NAMALWA (cell line): ENCODE results near the gene PTPRN2.

Source experiments
- DNase-seq: peaks from one replicate; pipeline ENCODE4 v3.0.0-alpha.2; 2015; ENCODE audit warnings: low spot score

Gene PTPRN2

GRCh38 chr7:157561816-157562410 is 1025.7 kb downstream of the PTPRN2 start:
- no peak for DNase-seq

- DNase-seq: no peak
Observed at GRCh38 chr7:157561523-157561785, 1026.2 kb downstream of the PTPRN2 start.

- DNase-seq: no peak
Observed at GRCh38 chr7:157560710-157561522, 1026.7 kb downstream of the PTPRN2 start.

GRCh38 chr7:157560258-157560654 is 1027.4 kb downstream of the PTPRN2 start:
- DNase-seq: no peak

- no peak for DNase-seq
Observed at GRCh38 chr7:157559596-157560257, 1027.9 kb downstream of the PTPRN2 start.

- no peak for DNase-seq
Observed at GRCh38 chr7:157558875-157559595, 1028.6 kb downstream of the PTPRN2 start.

GRCh38 chr7:157558516-157558874 is 1029.1 kb downstream of the PTPRN2 start:
- DNase-seq: no peak

- no peak for DNase-seq
Observed at GRCh38 chr7:157558061-157558460, 1029.6 kb downstream of the PTPRN2 start.

GRCh38 chr7:157557263-157557662 is 1030.4 kb downstream of the PTPRN2 start:
- no peak for DNase-seq

- no peak for DNase-seq
Observed at GRCh38 chr7:157556642-157556944, 1031.0 kb downstream of the PTPRN2 start.

- DNase-seq: no peak
Observed at GRCh38 chr7:157555944-157556641, 1031.5 kb downstream of the PTPRN2 start.

- DNase-seq: no peak
Observed at GRCh38 chr7:157555313-157555712, 1032.3 kb downstream of the PTPRN2 start.

- DNase-seq: no peak
Observed at GRCh38 chr7:157554393-157555238, 1033.0 kb downstream of the PTPRN2 start.

- DNase-seq: no peak
Observed at GRCh38 chr7:157553256-157553655, 1034.4 kb downstream of the PTPRN2 start.

- no peak for DNase-seq
Observed at GRCh38 chr7:157552295-157552993, 1035.2 kb downstream of the PTPRN2 start.

- DNase-seq: no peak
Observed at GRCh38 chr7:157551325-157552070, 1036.1 kb downstream of the PTPRN2 start.

GRCh38 chr7:157550300-157551275 is 1037.0 kb downstream of the PTPRN2 start:
- no peak for DNase-seq

GRCh38 chr7:157549612-157550299 is 1037.9 kb downstream of the PTPRN2 start:
- DNase-seq: no peak
